Activated CD4-positive, alpha-beta memory T cell treated with anti-CD3 and anti-CD28 coated beads for 36 hours (primary cell): Measurements from ENCODE around the gene ESD. TPM values are rescaled to one million over a fixed set of nuclear protein-coding genes. Genes with fewer than 3 reads are reported as not detected.
A peak's percentile ranks its signal among the peaks of the same experiment; 100 is the strongest.

Experiments used
- CTCF ChIA-PET: fragments of 350-600 bp; sonication (Branson Sonifier 250); formaldehyde crosslinking; loops from one replicate; lab custom pipeline; 2021; ENCODE audit warnings: antibody characterized with exemption, inconsistent platforms; lab: Charles Lee
- POLR2A ChIA-PET: fragments of 350-600 bp; sonication (Branson Sonifier 250); formaldehyde crosslinking; loops from one replicate; lab custom pipeline; 2021; ENCODE audit warnings: antibody characterized with exemption; lab: Charles Lee
- DNase-seq: peaks from one replicate; pipeline ENCODE4 v3.0.0-alpha.2; 2020
- H3K27ac Mint-ChIP-seq: one replicate; pipeline ENCODE4 v1.8.0; 2021; ENCODE audit warnings: mixed read lengths
- H3K27me3 Mint-ChIP-seq: one replicate; pipeline ENCODE4 v1.8.0; 2021; ENCODE audit warnings: mixed read lengths
- H3K36me3 Mint-ChIP-seq: one replicate; pipeline ENCODE4 v1.8.0; 2021; ENCODE audit warnings: mixed read lengths
- H3K4me1 Mint-ChIP-seq: one replicate; pipeline ENCODE4 v1.8.0; 2021; ENCODE audit warnings: low read depth, mixed read lengths
- H3K4me3 Mint-ChIP-seq: one replicate; pipeline ENCODE4 v1.8.0; 2021; ENCODE audit warnings: mild to moderate bottlenecking, mixed read lengths
- H3K9me3 Mint-ChIP-seq: one replicate; pipeline ENCODE4 v1.8.0; 2021; ENCODE audit warnings: mixed read lengths
- intact Hi-C: fragments of 100-400 bp; cut with micrococcal nuclease; formaldehyde crosslinking; loops from one replicate; pipeline ENCODE4 v1.15.1; 2023
- total RNA-seq, 2 experiments: library from RNA; stranded (reverse); gene quantifications; one replicate each; pipeline ENCODE4 v1.2.3, GENCODE V29; 2021

The ESD gene
- total RNA-seq = 100 to 1,000 TPM; 137 to 146 TPM

- ChIA-PET POLR2A (interaction anchor here (1.5 kb wide), 1 partner anchor 22 kb away, joined by 3 read pairs; no protein-coding TSS in a partner anchor), CTCF (interaction anchor here (1.6 kb wide), 1 partner anchor 245 kb away, joined by 5 read pairs; no protein-coding TSS in a partner anchor)
- peak; percentile 97 for DNase-seq
- peaks cover 10% of the 10 kb centered on the region for H3K36me3 Mint-ChIP-seq
- intact Hi-C loops = loop anchor here (1.0 to 10.0 kb wide), 4 partner anchors 46 to 1208 kb away; partner anchors contain the start of gene SUCLA2
- peaks cover 38% of the 10 kb centered on the region for H3K4me1 Mint-ChIP-seq
- H3K27ac Mint-ChIP-seq = peak within 1 kb of the TSS; percentile 96
- no peaks in the 10 kb centered on the region for H3K9me3 Mint-ChIP-seq
- H3K4me3 Mint-ChIP-seq = peak within 1 kb of the TSS; percentile 95
- no peaks in the 10 kb centered on the region for H3K27me3 Mint-ChIP-seq
These were observed at the start of gene ESD for GRCh38 chr13:46796515-46797474. TSS of gene ESD (minus strand) at chr13:46797161. CDS start at chr13:46791413, 5,748 bp downstream.

GRCh38 chr13:46846726-46847125 is 49.8 kb upstream of the ESD start:
- ChIA-PET POLR2A (no interaction called here), CTCF (no interaction called here)
- intact Hi-C loops = no loop called here
- no peaks in the 10 kb centered on the region for H3K4me1 Mint-ChIP-seq
- no peak overlapping the region for H3K4me3 Mint-ChIP-seq
- H3K27me3 Mint-ChIP-seq = peaks cover 10% of the 10 kb centered on the region
- H3K36me3 Mint-ChIP-seq = no peaks in the 10 kb centered on the region
- DNase-seq = no peak
- no peaks in the 10 kb centered on the region for H3K9me3 Mint-ChIP-seq
- no peak overlapping the region for H3K27ac Mint-ChIP-seq

GRCh38 chr13:46845146-46845545 is 48.2 kb upstream of the ESD start:
- Mint-ChIP-seq H3K27ac (no peak overlapping the region), H3K27me3 (peaks cover 9% of the 10 kb centered on the region), H3K4me1 (no peaks in the 10 kb centered on the region), H3K9me3 (no peaks in the 10 kb centered on the region), H3K36me3 (no peaks in the 10 kb centered on the region), H3K4me3 (no peak overlapping the region)
- ChIA-PET POLR2A (no interaction called here), CTCF (no interaction called here)
- DNase-seq = no peak
- intact Hi-C loops = no loop called here

GRCh38 chr13:46844431-46844830 is 47.5 kb upstream of the ESD start:
- no peak for DNase-seq
- no peak overlapping the region for H3K27ac Mint-ChIP-seq
- ChIA-PET CTCF (no interaction called here), POLR2A (no interaction called here)
- intact Hi-C loops = no loop called here
- no peaks in the 10 kb centered on the region for H3K36me3 Mint-ChIP-seq
- peaks cover 9% of the 10 kb centered on the region for H3K27me3 Mint-ChIP-seq
- H3K9me3 Mint-ChIP-seq = no peaks in the 10 kb centered on the region
- H3K4me3 Mint-ChIP-seq = no peak overlapping the region
- no peaks in the 10 kb centered on the region for H3K4me1 Mint-ChIP-seq

GRCh38 chr13:46839399-46839798 is 42.4 kb upstream of the ESD start:
- no peak for DNase-seq
- no peaks in the 10 kb centered on the region for H3K36me3 Mint-ChIP-seq
- H3K9me3 Mint-ChIP-seq = no peaks in the 10 kb centered on the region
- H3K27me3 Mint-ChIP-seq = peaks cover 10% of the 10 kb centered on the region
- intact Hi-C loops = no loop called here
- H3K4me3 Mint-ChIP-seq = no peak overlapping the region
- ChIA-PET POLR2A (no interaction called here), CTCF (interaction anchor here (1.1 kb wide), 1 partner anchor 18 kb away, joined by 3 read pairs; no protein-coding TSS in a partner anchor)
- no peaks in the 10 kb centered on the region for H3K4me1 Mint-ChIP-seq
- no peak overlapping the region for H3K27ac Mint-ChIP-seq

- peaks cover 2% of the 10 kb centered on the region for H3K27me3 Mint-ChIP-seq
- H3K27ac Mint-ChIP-seq = no peak overlapping the region
- H3K9me3 Mint-ChIP-seq = no peaks in the 10 kb centered on the region
- H3K4me1 Mint-ChIP-seq = no peaks in the 10 kb centered on the region
- DNase-seq = no peak
- ChIA-PET CTCF (no interaction called here), POLR2A (no interaction called here)
- no peaks in the 10 kb centered on the region for H3K36me3 Mint-ChIP-seq
- intact Hi-C loops = no loop called here
- no peak overlapping the region for H3K4me3 Mint-ChIP-seq
These were observed 37.7 kb upstream of the ESD start for GRCh38 chr13:46834657-46835056.

GRCh38 chr13:46831588-46832194 is 34.7 kb upstream of the ESD start:
- H3K27ac Mint-ChIP-seq = no peak overlapping the region
- no peak overlapping the region for H3K4me3 Mint-ChIP-seq
- H3K36me3 Mint-ChIP-seq = no peaks in the 10 kb centered on the region
- POLR2A ChIA-PET = no interaction called here
- no peaks in the 10 kb centered on the region for H3K4me1 Mint-ChIP-seq
- CTCF ChIA-PET = interaction anchor here (0.6 to 2.7 kb wide), 8 partner anchors 10 to 1937 kb away, joined by 3 to 16 read pairs (median 4); no protein-coding TSS in a partner anchor
- no peaks in the 10 kb centered on the region for H3K27me3 Mint-ChIP-seq
- DNase-seq = peak; percentile 24
- no peaks in the 10 kb centered on the region for H3K9me3 Mint-ChIP-seq
- intact Hi-C loops = loop anchor here (1.0 kb wide), 1 partner anchor 943 kb away; no protein-coding TSS in a partner anchor

- DNase-seq = no peak
- Mint-ChIP-seq H3K9me3 (no peaks in the 10 kb centered on the region), H3K36me3 (no peaks in the 10 kb centered on the region), H3K27me3 (no peaks in the 10 kb centered on the region), H3K4me1 (no peaks in the 10 kb centered on the region), H3K4me3 (no peak overlapping the region), H3K27ac (no peak overlapping the region)
- intact Hi-C loops = loop anchor here (1.0 kb wide), 1 partner anchor 944 kb away; no protein-coding TSS in a partner anchor
- POLR2A ChIA-PET = no interaction called here
- CTCF ChIA-PET = interaction anchor here (1.1 to 2.7 kb wide), 2 partner anchors 12 to 944 kb away, joined by 4 to 16 read pairs; no protein-coding TSS in a partner anchor
These were observed 33.5 kb upstream of the ESD start for GRCh38 chr13:46830405-46831005.

GRCh38 chr13:46822551-46822950 is 25.6 kb upstream of the ESD start:
- H3K27me3 Mint-ChIP-seq = peaks cover 4% of the 10 kb centered on the region
- ChIA-PET POLR2A (no interaction called here), CTCF (no interaction called here)
- no peaks in the 10 kb centered on the region for H3K9me3 Mint-ChIP-seq
- H3K36me3 Mint-ChIP-seq = no peaks in the 10 kb centered on the region
- no peak overlapping the region for H3K27ac Mint-ChIP-seq
- no peak overlapping the region for H3K4me3 Mint-ChIP-seq
- DNase-seq = no peak
- H3K4me1 Mint-ChIP-seq = no peaks in the 10 kb centered on the region
- intact Hi-C loops = no loop called here

GRCh38 chr13:46817838-46818476 is 21.0 kb upstream of the ESD start:
- ChIA-PET CTCF (interaction anchor here (1.3 kb wide), 1 partner anchor 13 kb away, joined by 4 read pairs; no protein-coding TSS in a partner anchor), POLR2A (no interaction called here)
- Mint-ChIP-seq H3K4me1 (no peaks in the 10 kb centered on the region), H3K36me3 (peaks cover 1% of the 10 kb centered on the region), H3K27ac (no peak overlapping the region), H3K4me3 (no peak overlapping the region), H3K27me3 (peaks cover 4% of the 10 kb centered on the region), H3K9me3 (peaks cover 2% of the 10 kb centered on the region)
- intact Hi-C loops = no loop called here
- DNase-seq = no peak

- Mint-ChIP-seq H3K4me1 (no peaks in the 10 kb centered on the region), H3K27me3 (peaks cover 4% of the 10 kb centered on the region), H3K9me3 (peaks cover 10% of the 10 kb centered on the region), H3K27ac (no peak overlapping the region), H3K36me3 (peaks cover 3% of the 10 kb centered on the region), H3K4me3 (no peak overlapping the region)
- no peak for DNase-seq
- CTCF ChIA-PET = no interaction called here
- POLR2A ChIA-PET = no interaction called here
- intact Hi-C loops = no loop called here
These were observed 20.1 kb upstream of the ESD start for GRCh38 chr13:46817095-46817494.
